Hepatocyte (in vitro differentiated cells): ENCODE data around the gene ARL15. TPM values are rescaled to one million over a fixed set of nuclear protein-coding genes. Genes with fewer than 3 reads are reported as not detected.
A peak's percentile ranks its signal among the peaks of the same experiment; 100 is the strongest.

Experiments
- DNase-seq: peaks from one replicate; pipeline ENCODE4 v3.0.0-alpha.2; 2016; ENCODE audit warnings: low spot score
- H2AFZ ChIP-seq: fragments of 200-600 bp; sonication (generic); 2 replicates; pipeline ENCODE4 v1.6.0; 2016; ENCODE audit warnings: antibody characterized with exemption, mild to moderate bottlenecking
- H3K27ac ChIP-seq: fragments of 200-600 bp; sonication (generic); 2 replicates; pipeline ENCODE4 v1.5.1; 2016; ENCODE audit warnings: mild to moderate bottlenecking
- H3K27me3 ChIP-seq: fragments of 200-600 bp; sonication (generic); 2 replicates; pipeline ENCODE4 v1.6.1; 2016
- H3K36me3 ChIP-seq: fragments of 200-600 bp; sonication (generic); replicated peaks from 2 replicates; pipeline ENCODE4 v1.5.1; 2016; ENCODE audit warnings: low read depth; ENCODE audit not compliant: insufficient read depth
- H3K4me1 ChIP-seq: fragments of 200-600 bp; sonication (generic); 2 replicates; pipeline ENCODE4 v1.5.1; 2016; ENCODE audit warnings: mild to moderate bottlenecking, moderate library complexity; ENCODE audit not compliant: insufficient read depth
- H3K4me2 ChIP-seq: fragments of 200-600 bp; sonication (generic); 2 replicates; pipeline ENCODE4 v1.6.0; 2016
- H3K4me3 ChIP-seq: fragments of 200-600 bp; sonication (generic); 2 replicates; pipeline ENCODE4 v1.5.1; 2016; ENCODE audit warnings: mild to moderate bottlenecking
- H3K79me2 ChIP-seq: fragments of 200-600 bp; sonication (generic); 2 replicates; pipeline ENCODE4 v1.6.0; 2017; ENCODE audit warnings: mild to moderate bottlenecking
- H3K9me2 ChIP-seq: fragments of 200-600 bp; sonication (generic); replicated peaks from 2 replicates; pipeline ENCODE4 v1.6.0; 2017; ENCODE audit warnings: mild to moderate bottlenecking; ENCODE audit not compliant: insufficient read depth
- H3K9me3 ChIP-seq: fragments of 200-600 bp; sonication (generic); 2 replicates; pipeline ENCODE4 v1.5.1; 2016; ENCODE audit warnings: low read depth, mild to moderate bottlenecking
- H4K20me1 ChIP-seq: fragments of 200-600 bp; sonication (generic); 2 replicates; pipeline ENCODE4 v1.6.0; 2016; ENCODE audit warnings: mild to moderate bottlenecking; ENCODE audit not compliant: insufficient read depth, poor library complexity, severe bottlenecking
- EZH2 ChIP-seq: fragments of 200-600 bp; sonication (generic); IDR thresholded peaks from 2 replicates; pipeline ENCODE4 v1.6.1; 2016; ENCODE audit warnings: antibody characterized with exemption, mild to moderate bottlenecking, borderline replicate concordance
- EZH2phosphoT487 ChIP-seq: fragments of 200-600 bp; sonication (generic); IDR thresholded peaks from one replicate; pipeline ENCODE4 v1.6.1; 2018; ENCODE audit warnings: antibody characterized with exemption, mild to moderate bottlenecking, low read depth, moderate library complexity; ENCODE audit not compliant: unreplicated experiment, severe bottlenecking
- WGBS: methylation state at CpG from one replicate; pipeline ENCODE4 v1.1.6; 2016; ENCODE audit warnings: low lambda C conversion rate; ENCODE audit errors: missing lambda C conversion rate; 5-methylcytosine and 5-hydroxymethylcytosine counted together
- polyA plus RNA-seq: library from polyadenylated mRNA; unstranded; fragments of >200 nt; fragmentation: Nextera tagmentation; extraction: Ambion mirVana; gene quantifications from 2 replicates; pipeline ENCODE4 v1.2.1, GENCODE V29; 2016
- total RNA-seq: library from RNA; depleted of rRNA; stranded (reverse); fragments of >200 nt; gene quantifications from 2 replicates; pipeline ENCODE4 v1.2.3, GENCODE V29; 2014
- TF ChIP-seq, protein P1 (sequence below): fragments of 200-600 bp; sonication (generic); IDR thresholded peaks from 2 replicates; pipeline ENCODE4 v1.5.1; 2016; ENCODE audit warnings: antibody characterized with exemption, mild to moderate bottlenecking; ENCODE audit not compliant: poor library complexity

The ARL15 gene
- total and polyA plus RNA-seq, 2 experiments from 2014 or later: 13.3 to 66.3 TPM

DNA sequence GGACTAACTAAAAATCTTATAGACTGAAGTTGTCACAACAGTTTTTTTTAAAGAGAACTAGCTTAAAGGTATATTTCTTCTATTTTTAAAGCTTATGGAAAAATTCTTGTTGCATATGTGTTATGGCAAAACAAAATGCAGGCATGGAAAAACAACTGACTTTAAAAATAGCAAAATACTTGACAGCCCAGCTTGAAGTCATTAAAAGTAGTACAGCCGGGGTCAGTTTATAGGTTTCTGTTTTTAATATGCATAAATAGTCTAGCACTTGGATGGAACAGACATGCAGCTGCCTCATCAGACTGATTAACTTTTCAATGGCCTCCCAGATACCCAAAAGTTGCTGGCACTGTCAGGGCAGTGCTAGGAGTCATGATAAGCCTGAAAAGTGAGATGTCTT, 22.3 kb upstream of the ARL15 start:
- Histone ChIP-seq H3K36me3 (no peaks in the 10 kb centered on the region), H4K20me1 (no peaks in the 10 kb centered on the region), H2AFZ (no peak overlapping the region), H3K79me2 (no peaks in the 10 kb centered on the region), H3K4me3 (no peak overlapping the region), H3K27me3 (no peaks in the 10 kb centered on the region), H3K4me1 (no peaks in the 10 kb centered on the region), H3K4me2 (no peak overlapping the region), H3K27ac (no peak overlapping the region), H3K9me3 (no peaks in the 10 kb centered on the region), H3K9me2 (no peaks in the 10 kb centered on the region)
- TF ChIP-seq EZH2phosphoT487 (no peak), EZH2 (no peak)
- TF ChIP-seq, protein P1, sequence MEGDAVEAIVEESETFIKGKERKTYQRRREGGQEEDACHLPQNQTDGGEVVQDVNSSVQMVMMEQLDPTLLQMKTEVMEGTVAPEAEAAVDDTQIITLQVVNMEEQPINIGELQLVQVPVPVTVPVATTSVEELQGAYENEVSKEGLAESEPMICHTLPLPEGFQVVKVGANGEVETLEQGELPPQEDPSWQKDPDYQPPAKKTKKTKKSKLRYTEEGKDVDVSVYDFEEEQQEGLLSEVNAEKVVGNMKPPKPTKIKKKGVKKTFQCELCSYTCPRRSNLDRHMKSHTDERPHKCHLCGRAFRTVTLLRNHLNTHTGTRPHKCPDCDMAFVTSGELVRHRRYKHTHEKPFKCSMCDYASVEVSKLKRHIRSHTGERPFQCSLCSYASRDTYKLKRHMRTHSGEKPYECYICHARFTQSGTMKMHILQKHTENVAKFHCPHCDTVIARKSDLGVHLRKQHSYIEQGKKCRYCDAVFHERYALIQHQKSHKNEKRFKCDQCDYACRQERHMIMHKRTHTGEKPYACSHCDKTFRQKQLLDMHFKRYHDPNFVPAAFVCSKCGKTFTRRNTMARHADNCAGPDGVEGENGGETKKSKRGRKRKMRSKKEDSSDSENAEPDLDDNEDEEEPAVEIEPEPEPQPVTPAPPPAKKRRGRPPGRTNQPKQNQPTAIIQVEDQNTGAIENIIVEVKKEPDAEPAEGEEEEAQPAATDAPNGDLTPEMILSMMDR: no peak
- DNase-seq: no peak
- WGBS: 47% methylated on average over 1 of the region's 1 CpG

DNA sequence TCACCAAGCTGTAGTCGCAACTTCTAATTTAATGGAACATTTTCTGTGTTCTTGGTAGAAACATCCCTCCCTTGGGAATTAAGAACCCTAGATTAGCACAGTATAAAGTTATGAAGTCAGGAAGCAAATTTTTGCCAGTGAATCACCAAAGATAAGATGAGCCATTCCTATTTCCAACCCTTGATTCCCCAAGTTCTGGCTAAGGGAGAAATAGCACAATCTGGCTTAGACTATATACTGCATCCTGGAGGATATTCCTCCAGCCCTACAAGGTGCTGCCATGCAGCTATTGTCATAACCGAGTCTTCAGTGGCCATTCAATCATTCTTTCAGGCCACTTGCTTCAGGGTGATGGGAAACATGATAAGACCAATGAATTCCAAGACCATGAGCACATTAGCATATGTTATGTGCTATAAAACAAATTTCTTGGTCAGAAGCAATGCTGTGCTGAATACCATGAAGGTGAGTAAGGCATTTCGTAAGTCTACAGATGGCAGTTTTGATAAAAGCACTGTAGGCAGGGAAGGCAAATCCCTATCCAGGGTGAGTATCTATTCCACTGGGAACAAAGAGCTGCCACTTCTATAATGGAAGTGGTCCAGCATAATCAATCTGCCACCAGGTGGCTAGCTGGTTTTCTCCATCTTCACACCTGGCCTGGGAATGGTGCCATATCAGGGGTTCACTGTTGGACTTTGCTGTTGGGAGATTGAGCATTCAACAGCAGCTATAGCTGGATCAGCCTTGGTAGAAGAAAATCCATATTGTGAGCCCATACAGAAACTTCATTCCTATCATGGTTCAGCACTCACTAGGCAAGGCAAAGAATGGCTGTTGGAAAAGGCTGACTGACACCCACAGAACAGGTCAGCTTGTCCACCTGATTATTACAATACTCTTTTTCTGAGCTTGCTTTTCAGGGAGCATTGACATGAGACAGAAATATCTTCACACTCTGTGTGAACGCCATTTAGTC, 19.6 kb upstream of the ARL15 start:
- H3K9me2 ChIP-seq: no peaks in the 10 kb centered on the region
- H2AFZ ChIP-seq: no peak overlapping the region
- H3K4me3 ChIP-seq: no peak overlapping the region
- TF ChIP-seq EZH2: no peak
- no peak for TF ChIP-seq EZH2phosphoT487
- TF ChIP-seq, protein P1: no peak
- peak overlapping the region; percentile 7 for H3K27ac ChIP-seq
- H4K20me1 ChIP-seq: no peaks in the 10 kb centered on the region
- no peak overlapping the region for H3K4me2 ChIP-seq
- no peaks in the 10 kb centered on the region for H3K36me3 ChIP-seq
- 79% methylated on average over 4 of the region's 4 CpGs for WGBS
- no peaks in the 10 kb centered on the region for H3K79me2 ChIP-seq
- peak; percentile 24 for DNase-seq
- H3K27me3 ChIP-seq: no peaks in the 10 kb centered on the region
- H3K9me3 ChIP-seq: no peaks in the 10 kb centered on the region
- H3K4me1 ChIP-seq: no peaks in the 10 kb centered on the region

DNA sequence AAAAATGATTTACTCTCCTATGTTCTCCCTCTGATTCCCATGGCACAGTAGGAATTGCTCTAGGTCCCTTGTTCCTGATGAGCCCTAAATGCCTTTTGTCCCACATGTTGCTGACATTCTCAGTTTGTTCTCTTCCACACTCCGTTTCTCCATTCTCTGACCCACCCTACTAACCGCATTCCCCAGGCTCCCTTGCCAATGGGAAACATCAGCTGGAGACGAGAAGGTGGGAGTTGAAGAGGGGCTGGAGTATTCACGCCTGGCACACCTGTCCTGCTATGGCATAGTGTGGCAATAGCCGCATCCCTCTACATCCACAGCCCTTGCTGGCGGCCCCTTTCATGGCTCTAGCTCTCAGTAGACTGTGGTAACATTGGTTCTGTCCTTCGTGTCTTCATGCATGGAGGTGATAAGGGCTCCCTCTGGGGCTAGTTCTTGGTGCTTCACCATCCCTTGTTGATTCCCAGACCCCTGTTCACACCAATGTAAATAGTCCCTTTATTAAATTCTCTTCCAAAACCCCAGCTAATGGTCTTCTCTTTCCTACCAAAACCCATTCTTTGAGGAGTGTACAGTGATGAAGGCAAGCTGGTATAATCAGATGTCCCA, 16.4 kb upstream of the ARL15 start:
- no peak for DNase-seq
- Histone ChIP-seq H3K27me3 (no peaks in the 10 kb centered on the region), H3K79me2 (no peaks in the 10 kb centered on the region), H3K4me3 (no peak overlapping the region), H3K27ac (no peak overlapping the region), H2AFZ (no peak overlapping the region), H3K9me3 (no peaks in the 10 kb centered on the region), H3K4me1 (no peaks in the 10 kb centered on the region), H3K9me2 (no peaks in the 10 kb centered on the region), H3K36me3 (no peaks in the 10 kb centered on the region), H4K20me1 (no peaks in the 10 kb centered on the region), H3K4me2 (no peak overlapping the region)
- TF ChIP-seq EZH2 (no peak), EZH2phosphoT487 (no peak)
- TF ChIP-seq, protein P1: no peak
- WGBS: 96% methylated on average over 7 of the region's 7 CpGs
